Ishikawa (cell line): ENCODE results near the gene KRT222.

ENCODE experiments used
- CREB1 ChIP-seq: IDR thresholded peaks from 2 replicates; pipeline ENCODE4 v1.6.1; 2012; ENCODE audit warnings: low read depth
- EGR1 ChIP-seq: IDR thresholded peaks from 2 replicates; pipeline ENCODE4 v1.6.1; 2012
- FOXM1 ChIP-seq: IDR thresholded peaks from 2 replicates; pipeline ENCODE4 v1.6.1; 2012; ENCODE audit warnings: low read depth, borderline replicate concordance
- RAD21 ChIP-seq: IDR thresholded peaks from 2 replicates; pipeline ENCODE4 v1.6.1; 2012; ENCODE audit warnings: low read depth
- TAF1 ChIP-seq: IDR thresholded peaks from 2 replicates; pipeline ENCODE4 v1.6.1; 2012; ENCODE audit warnings: low read depth, mild to moderate bottlenecking
- TCF12 ChIP-seq: IDR thresholded peaks from 2 replicates; pipeline ENCODE4 v1.6.1; 2012; ENCODE audit warnings: low read depth
- TEAD4 ChIP-seq: IDR thresholded peaks from 2 replicates; pipeline ENCODE4 v1.6.1; 2012
- YY1 ChIP-seq: IDR thresholded peaks from 2 replicates; pipeline ENCODE4 v1.6.1; 2012; ENCODE audit warnings: low read depth
- TF ChIP-seq, protein P1 (sequence below): IDR thresholded peaks from 2 replicates; pipeline ENCODE4 v1.6.1; 2012; ENCODE audit warnings: low read depth, mild to moderate bottlenecking
- TF ChIP-seq, protein P2 (sequence below): IDR thresholded peaks from 2 replicates; pipeline ENCODE4 v1.6.1; 2012

DNA sequence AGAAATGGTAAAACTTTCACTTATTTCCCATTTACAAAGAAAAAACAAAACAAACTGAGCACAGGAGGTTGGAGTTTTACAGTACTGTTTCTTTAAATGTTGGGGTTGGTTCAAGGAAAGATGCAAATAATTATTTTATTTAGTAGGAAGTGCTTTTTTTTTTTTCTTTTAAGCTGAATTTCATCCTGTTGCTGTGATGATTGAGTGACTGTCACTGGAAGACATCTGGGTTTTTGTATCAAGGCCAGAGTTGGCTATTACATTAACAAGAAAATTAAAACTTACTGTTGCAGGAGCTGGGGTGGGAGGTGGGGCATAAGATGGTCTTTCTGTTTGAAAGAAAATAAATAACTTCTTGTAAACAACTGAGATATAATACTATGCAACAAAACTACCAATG lies 19.7 kb downstream of the KRT222 start:
- TF ChIP-seq TAF1 (no peak), FOXM1 (no peak), TCF12 (no peak), TEAD4 (no peak), CREB1 (no peak), RAD21 (no peak), YY1 (no peak), EGR1 (no peak)
- TF ChIP-seq, protein P1, sequence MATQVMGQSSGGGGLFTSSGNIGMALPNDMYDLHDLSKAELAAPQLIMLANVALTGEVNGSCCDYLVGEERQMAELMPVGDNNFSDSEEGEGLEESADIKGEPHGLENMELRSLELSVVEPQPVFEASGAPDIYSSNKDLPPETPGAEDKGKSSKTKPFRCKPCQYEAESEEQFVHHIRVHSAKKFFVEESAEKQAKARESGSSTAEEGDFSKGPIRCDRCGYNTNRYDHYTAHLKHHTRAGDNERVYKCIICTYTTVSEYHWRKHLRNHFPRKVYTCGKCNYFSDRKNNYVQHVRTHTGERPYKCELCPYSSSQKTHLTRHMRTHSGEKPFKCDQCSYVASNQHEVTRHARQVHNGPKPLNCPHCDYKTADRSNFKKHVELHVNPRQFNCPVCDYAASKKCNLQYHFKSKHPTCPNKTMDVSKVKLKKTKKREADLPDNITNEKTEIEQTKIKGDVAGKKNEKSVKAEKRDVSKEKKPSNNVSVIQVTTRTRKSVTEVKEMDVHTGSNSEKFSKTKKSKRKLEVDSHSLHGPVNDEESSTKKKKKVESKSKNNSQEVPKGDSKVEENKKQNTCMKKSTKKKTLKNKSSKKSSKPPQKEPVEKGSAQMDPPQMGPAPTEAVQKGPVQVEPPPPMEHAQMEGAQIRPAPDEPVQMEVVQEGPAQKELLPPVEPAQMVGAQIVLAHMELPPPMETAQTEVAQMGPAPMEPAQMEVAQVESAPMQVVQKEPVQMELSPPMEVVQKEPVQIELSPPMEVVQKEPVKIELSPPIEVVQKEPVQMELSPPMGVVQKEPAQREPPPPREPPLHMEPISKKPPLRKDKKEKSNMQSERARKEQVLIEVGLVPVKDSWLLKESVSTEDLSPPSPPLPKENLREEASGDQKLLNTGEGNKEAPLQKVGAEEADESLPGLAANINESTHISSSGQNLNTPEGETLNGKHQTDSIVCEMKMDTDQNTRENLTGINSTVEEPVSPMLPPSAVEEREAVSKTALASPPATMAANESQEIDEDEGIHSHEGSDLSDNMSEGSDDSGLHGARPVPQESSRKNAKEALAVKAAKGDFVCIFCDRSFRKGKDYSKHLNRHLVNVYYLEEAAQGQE: no peak
- TF ChIP-seq, protein P2, sequence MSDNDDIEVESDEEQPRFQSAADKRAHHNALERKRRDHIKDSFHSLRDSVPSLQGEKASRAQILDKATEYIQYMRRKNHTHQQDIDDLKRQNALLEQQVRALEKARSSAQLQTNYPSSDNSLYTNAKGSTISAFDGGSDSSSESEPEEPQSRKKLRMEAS: no peak
